BJ (cell line): ENCODE results near the gene AHRR. TPM values are rescaled to one million over a fixed set of nuclear protein-coding genes. Genes with fewer than 3 reads are reported as not detected.

Source experiments
- CTCF ChIA-PET: fragments of 350-600 bp; formaldehyde crosslinking; extraction: SDS; loops from one replicate; lab custom pipeline; 2021; ENCODE audit warnings: antibody characterized with exemption, inconsistent platforms; lab: Yijun Ruan, JAX
- POLR2A ChIA-PET: fragments of 300-600 bp; sonication (Branson Sonifier 250); formaldehyde crosslinking; extraction: SDS; loops from one replicate; lab custom pipeline; 2021; ENCODE audit warnings: antibody characterized with exemption; lab: Charles Lee
- DNase-seq: peaks from one replicate; pipeline ENCODE4 v3.0.0-alpha.2; 2011; ENCODE audit warnings: low read depth
- H3K27me3 ChIP-seq: 2 replicates; pipeline ENCODE4 v1.6.0; 2011; ENCODE audit warnings: low read length; ENCODE audit not compliant: control insufficient read depth, insufficient read depth
- H3K36me3 ChIP-seq: 2 replicates; pipeline ENCODE4 v1.5.1; 2011; ENCODE audit warnings: low read length; ENCODE audit not compliant: control insufficient read depth, insufficient read depth
- H3K4me3 ChIP-seq: 2 replicates; pipeline ENCODE4 v1.5.1; 2011; ENCODE audit warnings: low read depth, mild to moderate bottlenecking, control low read depth, low read length
- CTCF ChIP-seq: IDR thresholded peaks from 2 replicates; pipeline ENCODE4 v1.5.1; 2011; ENCODE audit warnings: low read depth, mild to moderate bottlenecking, control low read depth, inconsistent platforms, low read length, moderate library complexity; ENCODE audit not compliant: insufficient read depth
- polyA plus RNA-seq: library from polyadenylated mRNA; depleted of rRNA; stranded (reverse); fragments of >200 nt; gene quantifications from 2 replicates; pipeline ENCODE4 v1.2.3, GENCODE V29; 2011

Gene AHRR
- polyA plus RNA-seq, 1 experiment = 36.4 TPM

- Histone ChIP-seq H3K36me3 (peaks cover 30% of the 10 kb centered on the region), H3K4me3 (no peak overlapping the region), H3K27me3 (no peaks in the 10 kb centered on the region)
- no peak for DNase-seq
- POLR2A ChIA-PET = interaction anchor here (0.5 to 0.7 kb wide), 2 partner anchors 9 to 28 kb away, joined by 3 to 7 read pairs; no protein-coding TSS in a partner anchor
- TF ChIP-seq CTCF = no peak
- CTCF ChIA-PET = interaction anchor here (0.7 to 2.1 kb wide), 6 partner anchors 9 to 38 kb away, joined by 3 to 11 read pairs (median 4); no protein-coding TSS in a partner anchor
Observed at GRCh38 chr5:418162-419121, 96.9 kb downstream of the AHRR start.

GRCh38 chr5:419970-420369 lies 98.5 kb downstream of the AHRR start:
- no peak overlapping the region for H3K4me3 ChIP-seq
- TF ChIP-seq CTCF = no peak
- no peak for DNase-seq
- POLR2A ChIA-PET = no interaction called here
- CTCF ChIA-PET = interaction anchor here (1.0 to 1.1 kb wide), 3 partner anchors 11 to 82 kb away, joined by 3 to 4 read pairs (median 4); no protein-coding TSS in a partner anchor
- peaks cover 25% of the 10 kb centered on the region for H3K36me3 ChIP-seq
- no peaks in the 10 kb centered on the region for H3K27me3 ChIP-seq

- no peak for TF ChIP-seq CTCF
- Histone ChIP-seq H3K27me3 (no peaks in the 10 kb centered on the region), H3K36me3 (peaks cover 26% of the 10 kb centered on the region), H3K4me3 (no peak overlapping the region)
- DNase-seq = no peak
- POLR2A ChIA-PET = no interaction called here
- CTCF ChIA-PET = interaction anchor here (1.0 kb wide), 1 partner anchor 10 kb away, joined by 4 read pairs; no protein-coding TSS in a partner anchor
Observed at GRCh38 chr5:420632-421286, 99.2 kb downstream of the AHRR start.

- DNase-seq = no peak
- no peaks in the 10 kb centered on the region for H3K27me3 ChIP-seq
- no peak for TF ChIP-seq CTCF
- H3K36me3 ChIP-seq = peaks cover 24% of the 10 kb centered on the region
- POLR2A ChIA-PET = no interaction called here
- H3K4me3 ChIP-seq = no peak overlapping the region
- CTCF ChIA-PET = no interaction called here
Observed at GRCh38 chr5:421287-421880, 99.9 kb downstream of the AHRR start.
